ENCODE results near the gene ABI1. TPM values are rescaled to one million over a fixed set of nuclear protein-coding genes. Genes with fewer than 3 reads are reported as not detected.

ABI1 gene
- total RNA-seq, 2 donors from 2014 or later = 71.0 to 86.2 TPM

DNA sequence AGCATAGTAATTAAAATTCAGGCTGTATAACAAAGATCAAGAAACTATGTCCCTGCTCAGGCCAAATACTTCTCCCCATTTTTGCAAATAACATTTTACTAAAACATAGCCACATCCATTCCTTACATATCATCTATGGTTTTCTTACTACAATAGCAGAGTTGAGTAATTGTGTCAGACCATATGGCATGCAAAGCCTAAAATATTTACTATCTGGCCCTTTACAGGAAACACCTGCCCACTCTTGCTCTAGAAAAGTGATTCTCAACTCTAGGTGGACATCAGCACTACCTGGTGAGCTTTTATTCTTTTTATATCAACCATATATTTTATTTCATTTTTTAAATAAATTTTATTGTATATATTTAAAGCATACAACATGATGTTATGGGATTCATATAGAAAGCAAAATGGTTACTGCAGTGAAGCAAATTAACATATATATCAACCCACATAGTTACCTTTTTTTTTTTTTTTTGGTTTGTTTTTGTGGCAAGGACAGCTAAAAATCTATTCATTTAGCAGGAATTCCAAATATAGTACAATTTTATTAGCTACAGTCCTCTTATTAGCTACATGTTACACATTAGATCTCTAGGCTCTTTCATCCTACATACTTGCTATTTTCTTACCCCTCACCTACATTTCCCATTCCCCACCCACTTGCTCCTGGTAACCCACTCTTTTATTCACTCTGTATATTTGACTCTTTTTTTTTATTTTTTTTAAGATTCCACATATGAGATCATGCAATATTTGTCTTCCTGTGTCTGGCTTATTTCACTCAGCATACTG, 19.6 kb downstream of the ABI1 start:
- Mint-ChIP-seq H3K27ac (peak overlapping the region; percentile 86), H3K36me3 (ENCODE audit: insufficient read depth in 2 of 2) (peaks cover 5 to 11% of the 10 kb centered on the region in 2 donors), H3K4me3 (peak overlapping the region in 1 of 2 donors; percentile 70), H3K4me1 (ENCODE audit: low read depth) (peaks cover 68% of the 10 kb centered on the region), H3K9me3 (no peaks in the 10 kb centered on the region), H3K27me3 (ENCODE audit: low read depth) (no peaks in the 10 kb centered on the region)
- ATAC-seq (replicated peaks in 1 of 2) (no peak), DNase-seq (no peak)

DNA sequence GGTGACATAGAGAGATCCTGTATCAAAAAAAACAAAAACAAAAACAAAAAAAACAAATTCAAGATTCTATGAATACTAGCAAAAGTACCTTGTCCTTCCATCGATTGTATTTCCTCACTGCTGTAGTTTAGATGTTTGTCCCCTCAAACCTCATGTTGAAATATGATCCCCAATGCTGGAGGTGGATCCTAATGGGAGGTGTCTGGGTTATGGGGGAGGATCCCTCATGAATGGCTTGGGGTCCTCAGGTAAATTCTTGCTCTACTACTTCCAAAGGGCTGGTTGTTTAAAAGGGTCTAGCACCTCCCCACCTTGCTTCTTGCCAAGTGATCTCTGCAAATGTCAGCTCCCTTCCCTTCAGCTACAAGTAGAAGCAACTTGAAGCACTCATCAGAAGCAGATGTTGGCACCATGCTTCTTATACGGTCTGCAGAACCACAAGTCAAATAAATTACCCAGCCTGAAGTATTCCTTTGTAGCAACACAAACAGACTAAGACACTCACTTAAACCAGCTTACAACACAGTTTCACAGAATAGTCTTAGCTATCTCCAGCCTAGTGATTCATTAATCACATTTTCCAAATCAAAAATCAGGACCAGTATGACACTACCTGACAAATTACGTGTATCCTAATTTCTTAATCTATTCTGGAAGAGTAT, 20.7 kb downstream of the ABI1 start:
- H3K27ac Mint-ChIP-seq = peak overlapping the region; percentile 22
- DNase-seq (no peak), ATAC-seq (replicated peaks in 1 of 2) (peak; percentile 49 to 55)
- H3K27me3 Mint-ChIP-seq (ENCODE audit: low read depth) = no peaks in the 10 kb centered on the region
- peaks cover 60% of the 10 kb centered on the region for H3K4me1 Mint-ChIP-seq (ENCODE audit: low read depth)
- peaks cover 6 to 14% of the 10 kb centered on the region in 2 donors for H3K36me3 Mint-ChIP-seq (ENCODE audit: insufficient read depth in 2 of 2)
- no peaks in the 10 kb centered on the region for H3K9me3 Mint-ChIP-seq
- H3K4me3 Mint-ChIP-seq = peak overlapping the region in 1 of 2 donors; percentile 50

DNA sequence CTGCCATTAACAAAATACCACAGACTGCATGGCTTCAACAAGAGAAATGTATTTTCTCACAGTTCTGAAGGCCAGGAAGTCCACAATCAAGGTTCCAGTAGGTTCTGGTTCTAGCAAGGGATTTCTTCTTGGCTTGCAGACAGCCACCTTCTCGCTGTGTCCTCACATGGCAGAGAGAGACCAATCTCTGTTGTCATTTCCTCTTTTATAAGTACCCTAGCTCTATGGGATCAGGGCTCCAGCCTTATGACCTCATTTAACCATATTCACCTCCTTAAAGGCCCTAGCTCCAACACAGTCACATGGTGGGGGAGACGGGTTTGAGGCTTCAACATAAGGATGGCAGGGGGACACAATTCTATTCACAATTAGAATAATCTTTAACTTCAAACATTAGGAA, 23.6 kb downstream of the ABI1 start:
- Mint-ChIP-seq H3K9me3 (no peaks in the 10 kb centered on the region), H3K4me3 (no peak overlapping the region), H3K27ac (no peak overlapping the region), H3K36me3 (ENCODE audit: insufficient read depth in 2 of 2) (peaks cover 4 to 12% of the 10 kb centered on the region in 2 donors), H3K4me1 (ENCODE audit: low read depth) (peaks cover 51% of the 10 kb centered on the region), H3K27me3 (ENCODE audit: low read depth) (no peaks in the 10 kb centered on the region)
- DNase-seq (no peak), ATAC-seq (replicated peaks in 1 of 2) (no peak)

DNA sequence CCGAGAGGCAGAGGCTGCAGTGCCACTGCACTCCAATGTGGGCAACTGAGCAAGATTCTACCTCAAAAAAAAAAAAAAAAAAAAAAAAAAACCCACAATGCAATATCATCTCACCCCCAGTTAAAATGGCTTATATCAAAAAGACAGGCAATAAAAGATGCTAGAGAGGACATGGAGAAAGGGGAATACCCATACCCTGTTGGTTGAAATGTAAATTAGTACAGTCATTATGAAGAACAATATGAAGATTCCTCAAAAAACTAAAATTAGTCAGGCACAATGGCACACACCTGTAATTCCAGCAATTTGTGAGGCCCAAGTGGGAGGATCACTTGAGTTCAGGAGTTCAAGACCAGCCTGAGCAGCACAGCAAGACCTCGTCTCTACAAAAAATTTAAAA, 25.7 kb downstream of the ABI1 start:
- no peak for ATAC-seq (replicated peaks in 1 of 2)
- Mint-ChIP-seq H3K27me3 (ENCODE audit: low read depth) (no peaks in the 10 kb centered on the region), H3K9me3 (peaks cover 0 to 2% of the 10 kb centered on the region in 2 donors), H3K27ac (no peak overlapping the region), H3K4me3 (no peak overlapping the region), H3K36me3 (ENCODE audit: insufficient read depth in 2 of 2) (peaks cover 6 to 21% of the 10 kb centered on the region in 2 donors), H3K4me1 (ENCODE audit: low read depth) (peaks cover 50% of the 10 kb centered on the region)
- no peak for DNase-seq

DNA sequence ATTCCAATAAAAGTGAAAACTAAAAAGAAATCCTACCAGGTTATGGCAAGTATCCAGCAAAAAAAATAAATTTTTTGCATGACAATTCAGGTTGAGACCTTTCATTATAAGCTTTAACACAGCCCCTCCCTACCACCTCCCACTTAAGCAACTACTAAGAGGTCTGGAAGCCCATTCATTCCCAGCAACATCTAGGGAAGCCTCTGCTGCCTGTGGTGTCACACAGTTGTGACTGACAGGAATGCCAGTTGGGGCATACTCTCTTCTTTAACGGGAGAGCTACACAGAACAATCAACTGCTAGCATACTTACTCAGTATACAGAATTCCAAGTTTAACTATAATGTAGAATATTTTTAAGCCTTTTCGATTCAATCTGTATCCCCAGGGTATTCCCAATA, 27.8 kb downstream of the ABI1 start:
- peaks cover 6 to 21% of the 10 kb centered on the region in 2 donors for H3K36me3 Mint-ChIP-seq (ENCODE audit: insufficient read depth in 2 of 2)
- no peak for ATAC-seq (replicated peaks in 1 of 2)
- H3K27ac Mint-ChIP-seq = no peak overlapping the region

DNA sequence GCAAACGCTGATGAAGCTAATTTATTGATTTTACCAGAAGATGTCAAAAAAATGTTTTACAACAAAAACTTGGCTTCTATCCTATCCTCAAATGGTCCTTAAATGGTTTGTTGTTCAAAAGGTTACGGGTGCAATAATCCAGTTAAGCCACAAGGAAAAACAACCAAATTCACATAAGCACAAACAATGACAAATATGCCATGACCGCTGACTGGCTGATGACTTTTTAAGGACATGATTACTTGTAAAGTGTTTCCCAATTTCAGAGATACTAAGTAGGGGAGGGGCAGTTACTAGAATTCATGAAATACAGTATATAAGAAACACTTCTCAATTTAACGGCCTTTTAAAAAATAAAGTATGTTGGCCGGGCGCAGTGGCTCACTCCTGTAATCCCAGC, 28.8 kb downstream of the ABI1 start:
- DNase-seq (no peak), ATAC-seq (replicated peaks in 1 of 2) (no peak)
- peaks cover 47% of the 10 kb centered on the region for H3K4me1 Mint-ChIP-seq (ENCODE audit: low read depth)
- H3K36me3 Mint-ChIP-seq (ENCODE audit: insufficient read depth in 2 of 2) = peaks cover 5 to 21% of the 10 kb centered on the region in 2 donors
- H3K4me3 Mint-ChIP-seq = no peak overlapping the region
- peaks cover 0 to 2% of the 10 kb centered on the region in 2 donors for H3K9me3 Mint-ChIP-seq
- no peak overlapping the region for H3K27ac Mint-ChIP-seq
- no peaks in the 10 kb centered on the region for H3K27me3 Mint-ChIP-seq (ENCODE audit: low read depth)

More for the DNA sequence above, 27.8 kb downstream of the ABI1 start:
- H3K27me3 Mint-ChIP-seq (ENCODE audit: low read depth) = no peaks in the 10 kb centered on the region
- H3K4me3 Mint-ChIP-seq = no peak overlapping the region
- peaks cover 40% of the 10 kb centered on the region for H3K4me1 Mint-ChIP-seq (ENCODE audit: low read depth)
- no peak for DNase-seq
- H3K9me3 Mint-ChIP-seq = peaks cover 0 to 2% of the 10 kb centered on the region in 2 donors

DNA sequence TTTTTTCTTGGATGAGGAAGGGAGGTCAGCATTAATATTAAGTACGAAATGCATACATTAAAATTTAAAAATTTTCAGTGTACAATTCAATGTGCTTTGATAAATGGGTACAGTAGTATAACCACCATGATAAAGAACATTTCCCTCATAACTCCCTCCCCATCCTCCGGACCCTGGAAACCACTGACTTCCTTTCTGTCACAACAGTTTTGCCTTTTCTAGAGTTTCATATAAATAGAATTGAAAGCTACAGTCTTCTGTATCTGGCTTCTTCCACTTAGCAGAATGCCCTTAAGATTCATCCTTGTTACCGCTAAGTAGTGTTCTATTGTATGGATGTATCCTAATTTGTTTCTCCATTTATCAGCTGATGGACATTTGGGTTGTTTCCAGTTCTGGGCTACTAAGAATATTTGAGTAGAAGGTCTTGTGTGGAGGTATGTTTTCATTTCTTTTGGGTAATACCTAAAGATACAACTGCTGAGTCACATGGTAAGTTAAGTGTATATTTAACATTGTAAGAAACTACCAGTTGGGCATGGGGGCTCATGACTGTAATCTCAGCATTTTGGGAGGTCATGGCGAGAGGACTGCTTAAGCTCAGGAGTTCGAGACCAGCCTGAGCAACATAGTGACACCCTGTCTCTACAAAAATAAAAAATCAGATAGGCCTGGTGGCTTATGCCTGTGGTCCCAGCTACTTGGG, 30.8 kb downstream of the ABI1 start:
- Mint-ChIP-seq H3K27ac (no peak overlapping the region), H3K27me3 (ENCODE audit: low read depth) (no peaks in the 10 kb centered on the region), H3K36me3 (ENCODE audit: insufficient read depth in 2 of 2) (peaks cover 2 to 15% of the 10 kb centered on the region in 2 donors), H3K4me1 (ENCODE audit: low read depth) (peaks cover 48% of the 10 kb centered on the region), H3K9me3 (peaks cover 0 to 2% of the 10 kb centered on the region in 2 donors), H3K4me3 (no peak overlapping the region)
- ATAC-seq (replicated peaks in 1 of 2) (no peak), DNase-seq (no peak)

DNA sequence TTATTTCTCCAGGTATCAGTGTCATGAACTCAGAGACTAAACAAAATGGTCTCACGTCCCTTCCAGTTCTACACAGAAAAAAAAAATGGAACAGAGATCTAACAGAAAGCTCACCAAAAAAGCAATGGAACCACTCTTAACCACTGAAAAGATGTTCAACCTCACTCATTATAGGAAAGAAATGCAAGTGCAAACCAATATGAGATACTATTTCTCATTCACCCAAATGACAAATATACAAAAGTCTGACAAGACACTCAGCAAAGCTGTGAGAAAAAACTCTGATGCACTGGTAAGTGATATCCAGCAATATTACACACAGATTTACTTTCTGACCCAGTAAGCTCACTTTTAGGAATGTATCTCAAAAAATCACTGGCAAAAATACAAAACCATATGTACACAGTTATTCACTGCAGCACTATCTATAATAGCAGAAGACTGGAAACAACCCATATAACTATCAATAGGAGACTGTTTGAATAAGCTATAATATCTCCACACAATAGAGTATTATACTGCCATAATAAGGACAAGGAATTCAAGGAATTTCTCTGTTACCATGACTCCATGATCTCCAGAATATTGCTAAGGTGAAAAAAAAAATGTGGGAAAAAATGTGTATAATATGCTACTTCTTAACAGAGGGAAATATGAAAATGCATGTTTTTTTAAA, 36.6 kb downstream of the ABI1 start:
- H3K4me1 Mint-ChIP-seq (ENCODE audit: low read depth) = peaks cover 49% of the 10 kb centered on the region
- H3K27ac Mint-ChIP-seq = peak overlapping the region; percentile 56
- H3K27me3 Mint-ChIP-seq (ENCODE audit: low read depth) = no peaks in the 10 kb centered on the region
- DNase-seq (no peak), ATAC-seq (replicated peaks in 1 of 2) (peak; percentile 36 to 56)
- H3K36me3 Mint-ChIP-seq (ENCODE audit: insufficient read depth in 2 of 2) = peaks cover 5 to 13% of the 10 kb centered on the region in 2 donors
- H3K4me3 Mint-ChIP-seq = peak overlapping the region in 1 of 2 donors; percentile 43
- peaks cover 0 to 2% of the 10 kb centered on the region in 2 donors for H3K9me3 Mint-ChIP-seq

DNA sequence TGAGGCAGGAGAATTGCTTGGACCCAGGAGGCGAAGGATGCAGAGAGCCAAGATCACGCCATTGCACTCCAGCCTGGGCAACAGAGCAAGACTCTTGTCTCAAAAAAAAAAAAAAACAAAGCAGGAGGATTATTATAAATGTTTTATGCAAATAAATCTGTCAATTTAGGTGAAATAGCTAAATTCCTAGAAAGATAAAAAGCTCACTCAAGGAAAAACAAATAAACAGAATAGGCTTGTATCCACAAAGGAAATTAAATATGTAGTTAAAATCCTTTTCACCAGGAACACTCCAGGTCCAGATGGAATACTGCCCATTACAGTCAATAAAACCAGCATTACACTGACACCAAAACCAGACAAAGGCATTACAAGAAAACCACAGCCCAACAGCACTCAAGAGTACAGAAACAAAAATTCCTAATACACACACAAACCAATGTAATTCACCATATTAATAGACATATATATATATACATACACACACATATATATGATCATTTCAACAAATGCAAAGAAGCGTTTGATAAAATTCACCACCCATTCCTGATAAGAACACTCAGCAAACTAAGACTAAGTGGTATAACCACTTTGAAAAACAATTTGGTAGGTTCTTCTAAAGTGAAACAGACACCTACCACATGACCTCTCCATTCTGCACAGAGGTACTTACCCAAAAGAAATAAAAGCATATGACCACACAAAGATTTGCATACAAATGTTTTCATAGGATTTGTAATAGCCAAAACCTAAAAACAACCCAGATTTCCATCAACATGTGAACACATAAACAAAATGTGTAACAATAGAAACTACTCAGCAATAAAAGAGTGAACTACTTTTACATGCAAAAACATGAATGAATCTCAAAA, 38.8 kb downstream of the ABI1 start:
- peak overlapping the region; percentile 51 for H3K27ac Mint-ChIP-seq
- no peaks in the 10 kb centered on the region for H3K27me3 Mint-ChIP-seq (ENCODE audit: low read depth)
- peaks cover 47% of the 10 kb centered on the region for H3K4me1 Mint-ChIP-seq (ENCODE audit: low read depth)
- peak overlapping the region in 1 of 2 donors; percentile 54 for H3K4me3 Mint-ChIP-seq
- peaks cover 0 to 2% of the 10 kb centered on the region in 2 donors for H3K9me3 Mint-ChIP-seq
- ATAC-seq (replicated peaks in 1 of 2) = peak; percentile 31 to 68
- peaks cover 5 to 13% of the 10 kb centered on the region in 2 donors for H3K36me3 Mint-ChIP-seq (ENCODE audit: insufficient read depth in 2 of 2)
- DNase-seq = no peak

DNA sequence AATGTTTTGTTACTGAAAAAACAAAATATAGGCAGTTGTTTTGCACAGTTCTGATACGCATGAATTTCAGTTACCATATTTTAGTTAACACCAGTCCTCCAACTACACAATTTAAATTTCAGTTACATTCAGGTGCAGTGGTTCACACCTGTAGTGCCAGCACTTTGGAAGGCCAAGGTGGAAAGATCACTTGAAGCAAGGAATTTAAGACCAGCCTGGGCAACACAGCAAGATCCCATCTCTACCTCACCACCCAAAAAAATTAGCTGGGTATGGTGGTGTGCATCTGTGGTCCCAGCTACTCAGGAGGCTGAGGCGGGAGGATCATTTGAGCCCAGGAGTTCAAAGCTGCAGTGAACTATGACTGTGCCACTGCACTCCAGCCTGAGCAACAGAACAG, 45.3 kb downstream of the ABI1 start:
- Mint-ChIP-seq H3K27ac (no peak overlapping the region), H3K4me3 (no peak overlapping the region), H3K4me1 (ENCODE audit: low read depth) (peaks cover 50% of the 10 kb centered on the region), H3K36me3 (ENCODE audit: insufficient read depth in 2 of 2) (peaks cover 2 to 8% of the 10 kb centered on the region in 2 donors), H3K9me3 (no peaks in the 10 kb centered on the region), H3K27me3 (ENCODE audit: low read depth) (no peaks in the 10 kb centered on the region)
- ATAC-seq (replicated peaks in 1 of 2) (no peak), DNase-seq (no peak)

DNA sequence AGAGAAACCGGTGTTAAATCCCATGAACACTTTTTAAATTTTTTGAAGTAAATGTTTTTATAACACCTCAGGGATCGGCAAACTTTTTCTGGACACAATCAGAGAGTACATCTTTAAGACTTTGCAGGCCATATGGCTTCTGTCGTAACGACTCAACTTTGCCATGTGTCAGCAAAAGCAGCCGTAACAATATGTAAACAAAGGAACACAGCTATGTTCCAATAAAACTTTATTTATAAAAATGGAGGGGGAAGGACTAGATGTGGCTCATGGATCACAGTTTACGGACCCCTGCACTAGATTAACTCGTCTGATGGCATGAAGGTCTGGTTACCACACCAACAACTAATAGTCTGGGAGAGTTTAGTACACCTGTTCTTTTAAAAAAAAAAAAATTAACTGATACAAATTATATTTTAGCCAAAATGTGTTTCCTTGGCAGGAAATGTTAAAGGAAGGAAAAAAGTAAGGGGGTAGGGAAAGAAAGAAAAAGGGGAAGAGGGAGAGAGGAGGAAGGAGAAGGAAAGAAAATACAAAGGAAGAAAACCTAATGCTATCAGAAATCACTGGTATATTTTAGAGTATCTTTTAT, 50.2 kb downstream of the ABI1 start:
- Mint-ChIP-seq H3K9me3 (no peaks in the 10 kb centered on the region), H3K4me3 (no peak overlapping the region), H3K36me3 (ENCODE audit: insufficient read depth in 2 of 2) (peaks cover 2 to 6% of the 10 kb centered on the region in 2 donors), H3K4me1 (ENCODE audit: low read depth) (peaks cover 47% of the 10 kb centered on the region), H3K27ac (no peak overlapping the region), H3K27me3 (ENCODE audit: low read depth) (no peaks in the 10 kb centered on the region)
- ATAC-seq (replicated peaks in 1 of 2) (no peak), DNase-seq (no peak)

DNA sequence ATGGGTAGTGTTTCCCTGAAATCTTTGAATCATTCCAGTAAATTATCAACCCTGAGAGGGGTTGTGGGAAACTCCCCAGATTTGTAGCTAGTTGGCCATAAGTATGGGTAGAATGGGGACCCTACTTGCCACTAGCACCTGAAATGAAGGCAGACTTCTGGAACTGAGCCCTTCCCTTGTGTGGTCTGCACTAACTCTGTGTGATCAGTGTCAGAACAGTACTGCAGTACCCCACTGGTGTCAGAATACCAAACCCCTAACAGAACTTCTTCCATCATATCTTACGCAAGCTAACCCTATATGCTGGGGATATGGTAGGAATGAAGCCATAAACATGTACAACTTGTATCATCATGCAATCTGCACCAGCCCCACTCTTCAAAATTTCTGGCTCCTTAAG, 50.8 kb downstream of the ABI1 start:
- no peak overlapping the region for H3K4me3 Mint-ChIP-seq
- H3K27ac Mint-ChIP-seq = no peak overlapping the region
- H3K4me1 Mint-ChIP-seq (ENCODE audit: low read depth) = peaks cover 49% of the 10 kb centered on the region
- ATAC-seq (replicated peaks in 1 of 2) (no peak), DNase-seq (no peak)
- peaks cover 2 to 6% of the 10 kb centered on the region in 2 donors for H3K36me3 Mint-ChIP-seq (ENCODE audit: insufficient read depth in 2 of 2)
- no peaks in the 10 kb centered on the region for H3K9me3 Mint-ChIP-seq
- no peaks in the 10 kb centered on the region for H3K27me3 Mint-ChIP-seq (ENCODE audit: low read depth)

Data from activated T-cell treated with anti-CD3 and anti-CD28 coated beads, Interleukin-2, amount 50 U/mL, for 72 hours (primary cell).